ENCODE measurements around the gene HAPSTR1.

GRCh38 chr16:9102943-9103342 is 11.5 kb downstream of the HAPSTR1 start:
- TF ChIP-seq POLR2A (IDR thresholded peaks at IDR 0.05): no peak
- TF ChIP-seq CTCF (IDR thresholded peaks at IDR 0.05): no peak

Measured in right lobe of liver (tissue), 4 donors.